CD4-positive, alpha-beta memory T cell (primary cell): ENCODE measurements around the gene MKRN2. TPM values are rescaled to one million over a fixed set of nuclear protein-coding genes. Genes with fewer than 3 reads are reported as not detected.
"Not testable (repeated sequence)": the region's sequence is repeated elsewhere in the genome, so short reads cannot be mapped to it uniquely, and the experiment has no call there.

ENCODE experiments used
- CTCF ChIA-PET: fragments of 350-600 bp; sonication (Branson Sonifier 250); formaldehyde crosslinking; loops from one replicate; lab custom pipeline; 2021; ENCODE audit warnings: inconsistent platforms; ENCODE audit not compliant: partially characterized antibody; lab: Charles Lee
- POLR2A ChIA-PET: fragments of 350-600 bp; sonication (Branson Sonifier 250); formaldehyde crosslinking; loops from one replicate; lab custom pipeline; 2021; ENCODE audit not compliant: partially characterized antibody; lab: Charles Lee
- DNase-seq, 5 donors: peaks; one replicate each; pipeline versions ENCODE4 v3.0.0 to v3.0.0-alpha.2; 2020 to 2022; ENCODE audit warnings: mixed read lengths in 1 of 5
- H3K27ac ChIP-seq: one replicate; pipeline ENCODE4 v1.7.0; 2013; ENCODE audit warnings: low read depth, low read length
- H3K27me3 ChIP-seq: 2 replicates; pipeline ENCODE4 v1.7.0; 2013; ENCODE audit warnings: mild to moderate bottlenecking, low read length, moderate library complexity; ENCODE audit not compliant: insufficient read depth
- H3K36me3 ChIP-seq: 2 replicates; pipeline ENCODE4 v1.7.0; 2013; ENCODE audit warnings: mild to moderate bottlenecking, low read length, moderate library complexity; ENCODE audit not compliant: insufficient read depth
- H3K4me1 ChIP-seq: 2 replicates; pipeline ENCODE4 v1.7.0; 2013; ENCODE audit warnings: mild to moderate bottlenecking, low read length, moderate library complexity; ENCODE audit not compliant: insufficient read depth
- H3K4me3 ChIP-seq, 2 donors: one replicate each; pipeline ENCODE4 v1.7.0; 2013; ENCODE audit warnings: low read length in 2 of 2, mild to moderate bottlenecking in 1 of 2
- H3K9me3 ChIP-seq, 2 donors: one replicate each; pipeline ENCODE4 v1.7.0; 2013; ENCODE audit warnings: low read length in 2 of 2, control low read depth in 1 of 2; ENCODE audit not compliant: control insufficient read depth in 1 of 2
- H3K27ac Mint-ChIP-seq, 7 donors: one replicate each; pipeline ENCODE4 v1.8.0; 2020 to 2021; ENCODE audit warnings: mixed read lengths in 7 of 7, mild to moderate bottlenecking in 6 of 7, inconsistent platforms in 3 of 7, moderate library complexity in 3 of 7
- H3K27me3 Mint-ChIP-seq, 2 donors: one replicate each; pipeline ENCODE4 v1.8.0; 2020 to 2021; ENCODE audit warnings: mixed read lengths in 2 of 2
- H3K36me3 Mint-ChIP-seq, 2 donors: one replicate each; pipeline ENCODE4 v1.8.0; 2020 to 2021; ENCODE audit warnings: mixed read lengths in 2 of 2, inconsistent platforms in 1 of 2, mild to moderate bottlenecking in 1 of 2
- H3K4me1 Mint-ChIP-seq, 4 donors: one replicate each; pipeline ENCODE4 v1.8.0; 2020 to 2021; ENCODE audit warnings: mixed read lengths in 4 of 4, mild to moderate bottlenecking in 1 of 4
- H3K4me3 Mint-ChIP-seq, 8 donors: one replicate each; pipeline ENCODE4 v1.8.0; 2020 to 2021; ENCODE audit warnings: mixed read lengths in 8 of 8, mild to moderate bottlenecking in 7 of 8, moderate library complexity in 6 of 8, inconsistent platforms in 3 of 8
- H3K9me3 Mint-ChIP-seq, 8 donors: one replicate each; pipeline ENCODE4 v1.8.0; 2020 to 2021; ENCODE audit warnings: mixed read lengths in 8 of 8, mild to moderate bottlenecking in 5 of 8, inconsistent platforms in 3 of 8, moderate library complexity in 1 of 8
- intact Hi-C: fragments of 100-400 bp; cut with micrococcal nuclease; formaldehyde crosslinking; loops from one replicate; pipeline ENCODE4 v1.15.1; 2023
- polyA plus RNA-seq, 2 donors: library from polyadenylated mRNA; unstranded; fragments of 300-500 nt; fragmentation: Illumina TruSeq; gene quantifications; one replicate each; pipeline ENCODE4 v1.2.3, GENCODE V29; 2021
- total RNA-seq, 2 experiments: library from RNA; stranded (reverse); gene quantifications; one replicate each; pipeline ENCODE4 v1.2.3, GENCODE V29; 2021

MKRN2 gene
- total and polyA plus RNA-seq, 4 experiments from 2014 or later: 31.7 to 60.3 (median 37.5) TPM

DNA sequence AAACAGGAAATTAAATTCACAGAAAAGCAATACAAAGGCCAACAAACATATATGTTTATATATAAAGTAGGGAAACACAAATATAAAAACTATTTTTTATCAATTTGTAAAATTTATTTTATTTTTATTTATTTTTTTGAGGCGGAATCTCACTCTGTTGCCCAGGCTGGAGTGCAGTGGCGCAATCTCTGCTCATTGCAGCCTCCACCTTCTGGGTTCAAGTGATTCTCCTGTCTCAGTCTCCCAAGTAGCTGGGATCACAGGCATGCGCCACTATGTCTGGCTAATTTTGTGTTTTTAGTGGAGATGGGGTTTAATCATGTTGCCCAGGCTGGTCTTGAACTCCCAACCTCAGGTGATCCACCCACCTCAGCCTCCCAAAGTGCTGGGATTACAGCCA lies 68.1 kb downstream of the MKRN2 start:
- H3K4me3 Mint-ChIP-seq: peak overlapping the region in 5 of 8 donors; percentile 81 to 90 (median 83)
- not testable (repeated sequence) for H3K9me3 Mint-ChIP-seq, H3K9me3 ChIP-seq, DNase-seq, H3K36me3 Mint-ChIP-seq, H3K27ac ChIP-seq, H3K4me3 ChIP-seq, H3K27me3 Mint-ChIP-seq, H3K36me3 ChIP-seq, H3K27me3 ChIP-seq
- intact Hi-C loops: loop anchor here (5.0 kb wide), 1 partner anchor 37 kb away; the partner anchor contains the start of gene RAF1
- peak overlapping the region in 4 of 7 donors; percentile 78 to 93 (median 90) for H3K27ac Mint-ChIP-seq
- CTCF ChIA-PET: interaction anchor here (1.1 kb wide), 1 partner anchor 42 kb away, joined by 3 read pairs; no protein-coding TSS in a partner anchor
- H3K4me1 Mint-ChIP-seq: peaks cover 38 to 75% (median 56%) of the 10 kb centered on the region in 4 donors
- POLR2A ChIA-PET: interaction anchor here (1.1 to 4.0 kb wide), 2 partner anchors 18 to 39 kb away, joined by 6 to 11 read pairs; partner anchors contain the start of gene RAF1
- H3K4me1 ChIP-seq: peaks cover 61% of the 10 kb centered on the region

GRCh38 chr3:12627370-12627769 lies 70.5 kb downstream of the MKRN2 start:
- Histone ChIP-seq H3K9me3 (no peaks in the 10 kb centered on the region), H3K27ac (no peak overlapping the region), H3K36me3 (no peaks in the 10 kb centered on the region), H3K27me3 (no peaks in the 10 kb centered on the region), H3K4me1 (peaks cover 65% of the 10 kb centered on the region), H3K4me3 (no peak overlapping the region)
- intact Hi-C loops: loop anchor here (5.0 kb wide), 1 partner anchor 35 kb away; the partner anchor contains the start of gene RAF1
- Mint-ChIP-seq H3K4me1 (peaks cover 38 to 75% (median 54%) of the 10 kb centered on the region in 4 donors), H3K4me3 (peak overlapping the region in 5 of 8 donors; percentile 2 to 67 (median 39)), H3K36me3 (peaks cover 0 to 4% of the 10 kb centered on the region in 2 donors), H3K27me3 (no peaks in the 10 kb centered on the region), H3K27ac (peak overlapping the region in 5 of 7 donors; percentile 19 to 80 (median 57)), H3K9me3 (no peaks in the 10 kb centered on the region)
- no peak for DNase-seq
- CTCF ChIA-PET: no interaction called here
- POLR2A ChIA-PET: interaction anchor here (1.0 kb wide), 1 partner anchor 22 kb away, joined by 3 read pairs; no protein-coding TSS in a partner anchor

DNA sequence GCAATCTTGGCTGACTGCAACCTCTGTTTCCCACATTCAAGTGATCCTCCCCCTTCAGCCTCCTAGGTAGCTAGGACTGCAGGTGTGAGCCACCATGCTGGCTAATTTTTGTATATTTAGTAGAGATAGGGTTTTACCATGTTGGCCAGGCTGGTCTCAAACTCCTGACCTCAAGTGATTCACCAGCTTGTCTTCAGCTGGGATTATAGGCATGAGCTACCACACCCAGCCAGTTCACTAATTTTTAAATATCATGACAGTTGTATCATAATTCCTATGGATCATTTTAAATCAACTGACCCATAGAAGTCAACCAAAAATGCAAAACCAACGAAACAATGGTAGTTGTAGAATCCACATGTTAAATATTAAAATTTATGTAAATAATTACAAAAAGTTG lies 71.9 kb downstream of the MKRN2 start:
- peaks cover 2 to 4% of the 10 kb centered on the region in 2 donors for H3K36me3 Mint-ChIP-seq
- Histone ChIP-seq H3K27me3 (no peaks in the 10 kb centered on the region), H3K36me3 (no peaks in the 10 kb centered on the region), H3K27ac (no peak overlapping the region), H3K4me1 (peaks cover 70% of the 10 kb centered on the region), H3K4me3 (no peak overlapping the region), H3K9me3 (no peaks in the 10 kb centered on the region)
- no peak overlapping the region for H3K4me3 Mint-ChIP-seq
- no peak overlapping the region for H3K27ac Mint-ChIP-seq
- DNase-seq: no peak
- H3K9me3 Mint-ChIP-seq: no peaks in the 10 kb centered on the region
- intact Hi-C loops: loop anchor here (5.0 kb wide), 1 partner anchor 33 kb away; the partner anchor contains the start of gene RAF1
- POLR2A ChIA-PET: no interaction called here
- CTCF ChIA-PET: no interaction called here
- H3K4me1 Mint-ChIP-seq: peaks cover 39 to 72% (median 53%) of the 10 kb centered on the region in 4 donors
- no peaks in the 10 kb centered on the region for H3K27me3 Mint-ChIP-seq

GRCh38 chr3:12629560-12629959 lies 72.7 kb downstream of the MKRN2 start:
- no peaks in the 10 kb centered on the region for H3K9me3 Mint-ChIP-seq
- no peaks in the 10 kb centered on the region for H3K27me3 ChIP-seq
- H3K4me3 Mint-ChIP-seq: peak overlapping the region in 1 of 8 donors; percentile 36
- no peaks in the 10 kb centered on the region for H3K27me3 Mint-ChIP-seq
- POLR2A ChIA-PET: no interaction called here
- H3K4me1 Mint-ChIP-seq: peaks cover 35 to 72% (median 52%) of the 10 kb centered on the region in 4 donors
- H3K27ac ChIP-seq: no peak overlapping the region
- peaks cover 71% of the 10 kb centered on the region for H3K4me1 ChIP-seq
- CTCF ChIA-PET: no interaction called here
- intact Hi-C loops: loop anchor here (5.0 kb wide), 1 partner anchor 33 kb away; the partner anchor contains the start of gene RAF1
- H3K4me3 ChIP-seq: no peak overlapping the region
- DNase-seq: no peak
- H3K36me3 ChIP-seq: no peaks in the 10 kb centered on the region
- no peaks in the 10 kb centered on the region for H3K9me3 ChIP-seq
- peak overlapping the region in 3 of 7 donors; percentile 23 to 54 (median 32) for H3K27ac Mint-ChIP-seq
- peaks cover 4% of the 10 kb centered on the region in 2 donors for H3K36me3 Mint-ChIP-seq

DNA sequence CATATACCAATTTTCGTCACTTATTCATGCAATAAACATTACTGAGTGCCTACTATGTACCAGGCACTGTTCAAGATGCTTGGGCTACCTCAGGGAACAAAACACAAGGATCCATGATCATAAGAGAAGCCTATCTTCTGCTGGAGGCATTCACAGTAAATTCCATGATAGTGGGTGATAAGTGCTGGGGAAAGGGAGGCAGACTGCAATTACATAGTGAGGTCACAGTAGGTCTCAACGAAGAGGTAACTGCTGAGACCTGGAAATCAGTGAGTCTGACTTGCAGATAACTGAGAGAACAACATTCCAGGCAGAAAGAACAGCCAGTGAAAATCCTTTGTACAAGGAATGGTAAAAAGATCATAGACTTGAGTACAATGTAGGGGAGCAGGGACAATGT lies 73.4 kb downstream of the MKRN2 start:
- H3K4me1 ChIP-seq: peaks cover 74% of the 10 kb centered on the region
- CTCF ChIA-PET: no interaction called here
- POLR2A ChIA-PET: no interaction called here

DNA sequence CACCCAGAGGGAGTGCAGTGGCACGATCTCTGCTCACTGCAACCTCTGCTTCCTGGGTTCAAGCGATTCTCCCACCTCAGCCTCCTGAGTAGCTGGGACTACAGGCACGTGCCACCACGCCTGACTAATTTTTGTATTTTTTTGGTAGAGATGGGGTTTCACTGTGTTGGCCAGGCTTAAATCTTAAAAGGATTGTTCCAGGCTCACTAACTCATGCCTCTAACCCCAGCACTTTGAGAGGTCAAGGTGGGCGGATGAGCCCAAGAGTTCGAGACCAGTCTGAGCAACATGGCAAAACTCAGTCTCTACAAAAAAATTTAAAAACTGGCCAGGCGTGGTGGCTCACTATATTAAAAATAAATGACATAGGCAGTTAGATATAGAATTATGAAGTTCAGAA lies 74.0 kb downstream of the MKRN2 start:
- H3K4me1 ChIP-seq: peaks cover 68% of the 10 kb centered on the region
- H3K4me3 ChIP-seq, H3K9me3 ChIP-seq, intact Hi-C loops, H3K9me3 Mint-ChIP-seq, DNase-seq, H3K4me3 Mint-ChIP-seq, H3K36me3 Mint-ChIP-seq, H3K27me3 Mint-ChIP-seq, H3K27ac ChIP-seq, H3K27me3 ChIP-seq, CTCF ChIA-PET, H3K36me3 ChIP-seq, POLR2A ChIA-PET: not testable (repeated sequence)
- Mint-ChIP-seq H3K27ac (peak overlapping the region in 1 of 7 donors; percentile 60), H3K4me1 (peaks cover 29 to 63% (median 45%) of the 10 kb centered on the region in 4 donors)

More for the DNA sequence above, 73.4 kb downstream of the MKRN2 start:
- no peak overlapping the region for H3K27ac ChIP-seq
- H3K36me3 ChIP-seq: no peaks in the 10 kb centered on the region
- H3K9me3 ChIP-seq: no peaks in the 10 kb centered on the region
- H3K4me1 Mint-ChIP-seq: peaks cover 33 to 68% (median 50%) of the 10 kb centered on the region in 4 donors
- peaks cover 4% of the 10 kb centered on the region in 2 donors for H3K36me3 Mint-ChIP-seq
- peak overlapping the region in 3 of 7 donors; percentile 15 to 61 (median 20) for H3K27ac Mint-ChIP-seq
- no peaks in the 10 kb centered on the region for H3K27me3 ChIP-seq
- no peaks in the 10 kb centered on the region for H3K9me3 Mint-ChIP-seq
- intact Hi-C loops: no loop called here
- H3K4me3 ChIP-seq: no peak overlapping the region
- DNase-seq: no peak
- no peaks in the 10 kb centered on the region for H3K27me3 Mint-ChIP-seq
- H3K4me3 Mint-ChIP-seq: peak overlapping the region in 1 of 8 donors; percentile 30

GRCh38 chr3:12632523-12632922 lies 75.6 kb downstream of the MKRN2 start:
- H3K4me3 ChIP-seq: no peak overlapping the region
- H3K27me3 Mint-ChIP-seq: no peaks in the 10 kb centered on the region
- H3K4me1 Mint-ChIP-seq: peaks cover 27 to 62% (median 44%) of the 10 kb centered on the region in 4 donors
- H3K9me3 ChIP-seq: no peaks in the 10 kb centered on the region
- H3K36me3 Mint-ChIP-seq: peaks cover 8 to 10% of the 10 kb centered on the region in 2 donors
- no peak overlapping the region for H3K27ac ChIP-seq
- H3K9me3 Mint-ChIP-seq: no peaks in the 10 kb centered on the region
- DNase-seq: no peak
- POLR2A ChIA-PET: no interaction called here
- peak overlapping the region in 3 of 7 donors; percentile 30 to 58 (median 43) for H3K27ac Mint-ChIP-seq
- peaks cover 52% of the 10 kb centered on the region for H3K4me1 ChIP-seq
- H3K27me3 ChIP-seq: no peaks in the 10 kb centered on the region
- peak overlapping the region in 2 of 8 donors; percentile 30 to 31 for H3K4me3 Mint-ChIP-seq
- intact Hi-C loops: no loop called here
- CTCF ChIA-PET: no interaction called here
- H3K36me3 ChIP-seq: no peaks in the 10 kb centered on the region
